Posterior vena cava (tissue), 2 donors: ENCODE measurements around the gene TRPC4. TPM values are rescaled to one million over a fixed set of nuclear protein-coding genes. Genes with fewer than 3 reads are reported as not detected.

Experiments
- DNase-seq: peaks from one replicate; pipeline ENCODE4 v3.0.0-alpha.2; 2020; ENCODE audit warnings: low spot score
- intact Hi-C, 2 donors: fragments of 100-400 bp; cut with DNase I; formaldehyde crosslinking; loops; one replicate each; pipeline versions ENCODE4 v1.14.1 to v1.14.2; 2022 to 2023
- total RNA-seq, 2 donors: library from RNA; stranded (reverse); fragmentation: NEBNext Ultra II Directional; extraction: Animal tissue kit (Norgen Biotek cat#: 25700); gene quantifications; one replicate each; pipeline ENCODE4 v1.2.1, GENCODE V29; 2021
- donor health status: DM: yes; HTN: yes; CAD: no.
- donor health status: DM: yes; HTN: yes; CAD: no.

Gene TRPC4
- total RNA-seq, 2 donors from 2014 or later = 5.7 to 7.3 TPM

- DNase-seq = no peak
- intact Hi-C loops = no loop called here
Observed at GRCh38 chr13:37751025-37751424, 118.5 kb downstream of the TRPC4 start.

DNA sequence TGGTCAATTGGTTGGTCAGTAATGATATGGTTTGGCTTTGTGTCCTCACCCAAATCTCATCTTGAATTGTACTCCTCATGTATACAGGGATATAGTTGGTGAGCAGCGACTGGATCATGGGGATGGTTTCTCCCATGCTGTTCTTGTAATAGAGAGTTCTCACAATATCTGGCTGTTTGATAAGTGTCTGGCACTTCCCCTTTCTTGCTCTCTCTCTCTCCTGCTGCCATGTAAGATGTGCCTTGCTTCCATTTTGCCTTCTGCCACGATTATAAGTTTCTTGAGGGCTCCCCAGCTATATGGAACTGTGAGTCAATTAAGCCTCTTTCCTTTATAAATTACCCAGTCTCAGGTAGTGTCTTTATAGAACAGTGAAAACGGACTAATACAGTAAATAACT lies 120.7 kb downstream of the TRPC4 start:
- intact Hi-C loops = no loop called here
- DNase-seq = no peak

GRCh38 chr13:37747071-37747612 lies 122.4 kb downstream of the TRPC4 start:
- intact Hi-C loops = no loop called here
- DNase-seq = no peak

- intact Hi-C loops = no loop called here
Observed at GRCh38 chr13:37741536-37741935, 128.0 kb downstream of the TRPC4 start.

GRCh38 chr13:37736045-37736444 lies 133.5 kb downstream of the TRPC4 start:
- no peak for DNase-seq
- intact Hi-C loops = no loop called here

More at GRCh38 chr13:37741536-37741935, 128.0 kb downstream of the TRPC4 start:
- DNase-seq = no peak

DNA sequence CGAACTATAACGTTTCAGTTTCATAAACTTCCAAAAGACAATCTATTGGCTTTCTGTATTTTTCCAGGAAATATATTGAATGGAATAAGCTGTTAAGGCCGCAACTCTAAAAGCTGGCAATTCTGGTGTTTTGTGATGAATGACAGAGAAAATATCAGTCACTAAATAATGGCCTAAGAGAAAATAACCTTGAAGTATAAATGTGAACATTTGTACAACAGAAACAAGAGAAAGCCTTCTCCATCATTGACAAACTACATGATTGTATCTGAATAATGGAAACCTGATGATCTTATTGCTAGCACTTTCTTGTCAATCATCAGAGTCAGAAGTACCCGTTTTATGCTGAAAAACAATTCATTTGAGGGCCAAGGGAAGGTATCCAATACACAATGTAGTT lies 134.3 kb downstream of the TRPC4 start:
- intact Hi-C loops = no loop called here
- no peak for DNase-seq

- no peak for DNase-seq
- intact Hi-C loops = no loop called here
Observed at GRCh38 chr13:37729876-37730275, 139.7 kb downstream of the TRPC4 start.

GRCh38 chr13:37716420-37717195 lies 153.0 kb downstream of the TRPC4 start:
- DNase-seq = no peak
- intact Hi-C loops = no loop called here

GRCh38 chr13:37715606-37716015 lies 154.0 kb downstream of the TRPC4 start:
- intact Hi-C loops = no loop called here
- no peak for DNase-seq

GRCh38 chr13:37709318-37709717 lies 160.3 kb downstream of the TRPC4 start:
- DNase-seq = no peak
- intact Hi-C loops = no loop called here

GRCh38 chr13:37707739-37708500 lies 161.7 kb downstream of the TRPC4 start:
- intact Hi-C loops = no loop called here
- no peak for DNase-seq

GRCh38 chr13:37706041-37706440 lies 163.5 kb downstream of the TRPC4 start:
- intact Hi-C loops = no loop called here
- no peak for DNase-seq

- intact Hi-C loops = no loop called here
- no peak for DNase-seq
Observed at GRCh38 chr13:37701972-37702371, 167.6 kb downstream of the TRPC4 start.

DNA sequence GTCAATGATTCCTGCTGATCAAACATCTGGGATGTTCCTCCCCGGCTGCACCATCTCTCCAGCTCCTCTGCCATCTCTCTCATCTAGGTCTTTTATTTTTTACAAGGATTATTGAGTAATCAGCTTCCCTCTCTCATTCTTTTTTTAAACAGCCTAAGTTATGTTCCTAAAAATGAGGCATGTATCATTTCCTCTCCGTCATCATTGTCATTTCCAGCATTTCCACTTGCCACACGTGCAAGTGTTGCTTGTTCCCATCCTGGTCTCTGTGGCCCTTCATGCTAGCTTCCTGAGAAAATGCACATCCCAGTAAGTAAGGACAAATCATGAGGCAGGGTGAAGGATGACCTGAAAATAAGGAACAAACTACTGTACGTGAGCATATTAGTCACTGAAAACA lies 168.3 kb downstream of the TRPC4 start:
- DNase-seq = no peak
- intact Hi-C loops = no loop called here

GRCh38 chr13:37700887-37701286 lies 168.7 kb downstream of the TRPC4 start:
- no peak for DNase-seq
- intact Hi-C loops = no loop called here

- intact Hi-C loops = no loop called here
- DNase-seq = no peak
Observed at GRCh38 chr13:37695200-37695599, 174.4 kb downstream of the TRPC4 start.

GRCh38 chr13:37690361-37690760 lies 179.2 kb downstream of the TRPC4 start:
- intact Hi-C loops = no loop called here

DNA sequence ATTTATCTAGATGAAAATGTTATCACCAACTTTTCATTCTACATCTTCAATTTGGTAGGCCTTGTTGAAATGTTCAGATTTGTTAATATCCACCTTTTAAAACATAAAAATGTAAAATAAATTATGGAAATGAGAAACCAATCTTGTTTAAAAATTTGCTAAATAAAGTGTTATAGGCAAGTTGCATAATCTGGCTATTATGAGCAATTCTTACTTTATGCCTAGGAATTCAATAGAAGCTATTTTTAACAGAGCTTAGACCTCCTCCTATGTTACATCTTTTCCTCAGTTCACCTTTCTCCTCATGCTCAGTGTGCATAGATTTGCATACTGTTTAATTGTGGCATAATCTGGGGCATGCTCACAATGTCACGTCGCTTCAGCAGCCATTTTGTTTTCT lies 183.1 kb downstream of the TRPC4 start:
- no peak for DNase-seq
- intact Hi-C loops = no loop called here

More at GRCh38 chr13:37690361-37690760, 179.2 kb downstream of the TRPC4 start:
- no peak for DNase-seq

DNA sequence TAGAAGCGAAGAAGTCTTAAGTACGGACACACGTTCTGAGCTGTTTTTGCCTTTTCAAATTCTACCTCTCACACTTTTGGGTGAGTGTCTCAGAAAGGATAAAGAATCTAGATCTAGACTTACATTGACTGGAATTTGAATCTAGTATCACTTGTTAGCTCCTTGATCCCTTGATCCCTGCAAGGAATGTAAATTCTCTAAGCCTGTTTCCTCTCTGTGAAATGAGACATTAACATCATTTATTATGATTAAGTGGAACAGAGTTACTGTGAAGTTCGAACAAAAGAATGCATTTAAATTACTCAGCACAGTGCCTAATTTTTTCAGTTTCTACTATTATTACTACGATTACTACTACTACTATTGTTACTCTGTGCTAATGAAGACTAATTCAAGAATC lies 184.4 kb downstream of the TRPC4 start:
- intact Hi-C loops = no loop called here

DNA sequence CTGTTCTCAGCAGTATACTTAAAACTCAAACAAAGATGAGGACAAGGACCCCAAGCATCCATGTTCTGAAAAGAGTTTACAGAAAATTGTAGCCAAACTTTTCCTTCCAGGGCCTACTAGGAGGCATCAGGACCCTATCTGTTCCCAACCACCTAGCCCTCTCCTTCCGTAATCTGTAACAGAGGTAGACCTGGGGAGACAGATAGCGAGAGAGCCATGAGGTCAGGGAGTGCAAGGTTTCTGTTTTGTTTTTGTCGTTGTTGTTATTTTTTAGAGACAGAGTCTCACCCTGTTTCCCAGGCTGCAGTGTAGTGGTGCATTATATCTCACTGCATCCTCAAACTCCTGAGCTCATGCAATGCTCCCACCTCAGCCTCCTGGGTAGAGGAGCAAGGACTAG lies 187.1 kb downstream of the TRPC4 start:
- no peak for DNase-seq
- intact Hi-C loops = no loop called here

More for the DNA sequence above, 184.4 kb downstream of the TRPC4 start:
- DNase-seq = no peak
